T-helper 2 cell treated with Interferon-gamma antibody and Interleukin-4, amounts not matched to agents 100 ng/mL and 5 ng/mL, for 36 hours (primary cell): ENCODE measurements around the gene ENG. TPM values are rescaled to one million over a fixed set of nuclear protein-coding genes. Genes with fewer than 3 reads are reported as not detected.

Experiments
- intact Hi-C: fragments of 100-400 bp; cut with micrococcal nuclease; formaldehyde crosslinking; loops from one replicate; pipeline ENCODE4 v1.15.1; 2023
- total RNA-seq: library from RNA; stranded (reverse); gene quantifications from 2 replicates; pipeline ENCODE4 v1.2.3, GENCODE V29; 2022

Gene ENG
- total RNA-seq, 1 donor from 2014 or later = 21.4 TPM

- intact Hi-C loops = no loop called here
These were observed 24.4 kb upstream of the ENG start for GRCh38 chr9:127878652-127879390.

GRCh38 chr9:127878001-127878651 lies 23.7 kb upstream of the ENG start:
- intact Hi-C loops = no loop called here

- intact Hi-C loops = no loop called here
These were observed 23.1 kb upstream of the ENG start, which contains the start of gene AK1 for GRCh38 chr9:127877566-127877998. Gene AK1 (minus strand): TSS chr9:127877675. CDS start chr9:127874617, 3,058 bp downstream.

- intact Hi-C loops = no loop called here
These were observed 22.5 kb upstream of the ENG start for GRCh38 chr9:127876764-127877562.

GRCh38 chr9:127876026-127876763 lies 21.7 kb upstream of the ENG start:
- intact Hi-C loops = no loop called here

GRCh38 chr9:127875306-127875966 lies 21.0 kb upstream of the ENG start:
- intact Hi-C loops = no loop called here

- intact Hi-C loops = no loop called here
These were observed 20.1 kb upstream of the ENG start for GRCh38 chr9:127874301-127875221.

- intact Hi-C loops = no loop called here
These were observed 19.4 kb upstream of the ENG start for GRCh38 chr9:127873886-127874285.

- intact Hi-C loops = no loop called here
These were observed 18.8 kb upstream of the ENG start for GRCh38 chr9:127873223-127873691.

- intact Hi-C loops = no loop called here
These were observed 18.1 kb upstream of the ENG start for GRCh38 chr9:127872369-127873222.

GRCh38 chr9:127871531-127871930 lies 17.1 kb upstream of the ENG start:
- intact Hi-C loops = loop anchor here (2.0 kb wide), 2 partner anchors 49 to 85 kb away; partner anchors contain the start of gene CDK9

- intact Hi-C loops = loop anchor here (1.0 to 2.0 kb wide), 3 partner anchors 50 to 136 kb away; partner anchors contain the start of genes CDK9 and TOR2A
These were observed 16.4 kb upstream of the ENG start for GRCh38 chr9:127870887-127871286.

- intact Hi-C loops = loop anchor here (1.0 to 2.0 kb wide), 3 partner anchors 51 to 135 kb away; partner anchors contain the start of genes CDK9 and TOR2A
These were observed 15.7 kb upstream of the ENG start for GRCh38 chr9:127870153-127870491.

- intact Hi-C loops = loop anchor here (1.0 to 2.0 kb wide), 3 partner anchors 51 to 134 kb away; partner anchors contain the start of genes CDK9 and TOR2A
These were observed 15.1 kb upstream of the ENG start for GRCh38 chr9:127869310-127870152.

- intact Hi-C loops = no loop called here
These were observed 13.9 kb upstream of the ENG start for GRCh38 chr9:127868278-127868902.

GRCh38 chr9:127867356-127868277 lies 13.2 kb upstream of the ENG start:
- intact Hi-C loops = no loop called here
